Measurements from ENCODE around the gene AFF2.

- TF ChIP-seq CTCF (IDR thresholded peaks at IDR 0.05), result no peak
- no peak for TF ChIP-seq CHD2 (IDR thresholded peaks at IDR 0.05; ENCODE audit: low read length, partially characterized antibody)
- TF ChIP-seq RAD21 (IDR thresholded peaks at IDR 0.05; ENCODE audit: low read length), result no peak
- no peak for TF ChIP-seq RCOR1 (IDR thresholded peaks at IDR 0.05; ENCODE audit: low read length)
- TF ChIP-seq FOXM1 (IDR thresholded peaks at IDR 0.05; ENCODE audit: low read depth), result no peak
- TF ChIP-seq POLR2AphosphoS5 (IDR thresholded peaks at IDR 0.05; ENCODE audit: low read depth, low read length), result no peak
- no peak for TF ChIP-seq GABPA (IDR thresholded peaks at IDR 0.05; ENCODE audit: low read depth)
- TF ChIP-seq RFX5 (IDR thresholded peaks at IDR 0.05; ENCODE audit: low read length), result no peak
- TF ChIP-seq, protein P1, sequence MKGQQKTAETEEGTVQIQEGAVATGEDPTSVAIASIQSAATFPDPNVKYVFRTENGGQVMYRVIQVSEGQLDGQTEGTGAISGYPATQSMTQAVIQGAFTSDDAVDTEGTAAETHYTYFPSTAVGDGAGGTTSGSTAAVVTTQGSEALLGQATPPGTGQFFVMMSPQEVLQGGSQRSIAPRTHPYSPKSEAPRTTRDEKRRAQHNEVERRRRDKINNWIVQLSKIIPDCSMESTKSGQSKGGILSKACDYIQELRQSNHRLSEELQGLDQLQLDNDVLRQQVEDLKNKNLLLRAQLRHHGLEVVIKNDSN (IDR thresholded peaks at IDR 0.05; ENCODE audit: borderline replicate concordance, low read depth), result no peak
- TF ChIP-seq JUND (IDR thresholded peaks at IDR 0.05), result no peak
- no peak for TF ChIP-seq YY1 (IDR thresholded peaks at IDR 0.05; ENCODE audit: low read depth)
Observed at GRCh38 chrX:148634591-148634990, 134.2 kb downstream of the AFF2 start.

Measured in SK-N-SH (cell line).